ENCODE measurements around the gene LYZL6.
"Not testable (repeated sequence)": the region's sequence is repeated elsewhere in the genome, so short reads cannot be mapped to it uniquely, and the experiment has no call there.

Gene LYZL6

GRCh38 chr17:35947156-35947585, 3.7 kb upstream of the LYZL6 start:
- peak in 2 of 3 experiments; percentile 13 to 22 for DNase-seq (ENCODE audit: low read depth in 3 of 3)

DNA sequence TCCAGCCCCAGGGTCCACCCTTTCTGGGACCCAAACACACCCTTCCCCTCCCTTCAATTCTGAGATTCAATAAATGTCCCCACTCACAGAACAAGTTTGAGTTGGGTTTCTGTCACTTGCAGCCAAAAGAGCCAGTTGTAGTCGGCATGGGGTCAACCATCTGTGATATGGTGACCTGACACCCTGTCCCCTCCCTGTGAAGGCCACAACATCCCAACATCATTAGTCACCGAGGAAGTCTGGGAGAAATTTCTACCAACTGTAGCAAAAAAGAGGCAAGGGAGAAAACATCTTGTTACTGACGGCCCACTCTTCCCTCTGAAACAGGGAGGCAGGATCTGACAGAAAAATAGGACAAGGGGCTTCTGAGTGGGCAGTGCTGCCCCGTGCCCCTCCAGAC, 638 bp upstream of the LYZL6 start:
- DNase-seq (ENCODE audit: low read depth in 3 of 3), result no peak

DNA sequence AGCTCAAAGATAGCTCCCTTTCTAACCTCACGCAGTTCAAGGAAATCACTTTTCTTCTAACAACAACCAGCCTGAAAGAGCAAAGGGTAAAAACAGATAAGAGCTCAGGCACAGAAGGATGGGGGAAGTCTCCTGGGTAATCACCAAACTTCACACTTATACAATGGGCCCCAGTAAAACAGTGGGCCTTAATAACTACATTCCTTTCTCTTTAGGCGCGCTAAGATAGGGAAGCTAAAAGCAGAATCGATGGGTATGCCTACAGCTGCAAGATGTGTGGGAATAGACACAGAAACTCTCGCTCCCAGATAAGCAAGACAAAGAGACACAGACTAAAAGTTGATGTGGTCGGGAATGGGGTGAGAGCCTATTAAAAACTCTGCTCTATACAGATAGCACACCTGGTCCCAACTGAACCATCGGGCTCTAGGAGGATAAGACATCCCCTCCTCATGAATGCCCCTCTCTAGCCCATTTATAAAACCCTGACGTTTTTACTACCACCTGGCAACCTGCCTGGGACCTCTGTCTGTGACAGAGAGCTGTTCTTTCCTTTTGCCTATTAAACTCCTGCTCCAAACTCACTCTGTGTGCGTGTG, 826 bp downstream of the LYZL6 start:
- no peak for DNase-seq (ENCODE audit: low read depth in 3 of 3)

DNA sequence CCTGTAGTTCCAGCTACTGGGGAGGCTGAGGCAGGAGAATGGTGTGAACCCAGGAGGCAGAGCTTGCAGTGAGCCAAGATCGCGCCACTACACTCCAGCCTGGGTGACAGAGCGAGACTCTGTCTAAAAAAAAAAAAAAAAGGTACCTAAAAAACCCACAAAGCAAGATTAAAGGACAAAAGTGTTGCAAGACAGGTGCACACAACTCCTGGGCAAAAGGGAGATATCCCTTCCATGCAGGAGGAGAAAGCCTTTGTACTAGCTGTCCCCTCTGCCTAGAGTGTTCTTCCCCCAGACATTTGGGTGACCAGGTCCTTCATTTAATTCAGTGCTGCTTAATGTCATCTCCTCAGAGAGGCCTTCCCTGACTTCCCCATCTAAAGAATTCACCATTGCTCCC, 5.0 kb downstream of the LYZL6 start:
- DNase-seq (ENCODE audit: low read depth in 3 of 3), result not testable (repeated sequence)

GRCh38 chr17:35936063-35936462, 7.5 kb downstream of the LYZL6 start:
- no peak for DNase-seq (ENCODE audit: low read depth in 3 of 3)

DNA sequence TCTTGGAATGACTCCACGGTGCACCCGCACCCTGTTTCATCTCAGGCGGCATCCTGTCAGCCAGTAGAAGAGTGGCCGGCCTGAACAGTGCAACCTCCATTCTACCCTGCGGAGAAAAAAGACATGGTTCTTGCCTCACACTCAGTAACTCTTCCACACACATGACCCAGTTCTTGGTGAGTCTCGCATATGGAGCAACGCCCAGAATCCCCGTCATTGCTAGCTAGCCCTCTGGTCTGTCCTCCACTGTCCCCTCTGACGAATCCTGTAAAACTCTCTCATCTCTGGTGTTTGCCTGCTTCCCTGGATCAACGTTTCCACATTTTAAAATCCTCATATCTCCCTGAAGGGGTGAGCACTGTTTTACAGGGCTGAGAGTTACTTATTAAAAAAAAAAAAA, 8.8 kb downstream of the LYZL6 start:
- no peak for DNase-seq (ENCODE audit: low read depth in 3 of 3)

- DNase-seq (ENCODE audit: low read depth in 3 of 3), result no peak
Observed at GRCh38 chr17:35932586-35932985, 10.9 kb downstream of the LYZL6 start.

DNA sequence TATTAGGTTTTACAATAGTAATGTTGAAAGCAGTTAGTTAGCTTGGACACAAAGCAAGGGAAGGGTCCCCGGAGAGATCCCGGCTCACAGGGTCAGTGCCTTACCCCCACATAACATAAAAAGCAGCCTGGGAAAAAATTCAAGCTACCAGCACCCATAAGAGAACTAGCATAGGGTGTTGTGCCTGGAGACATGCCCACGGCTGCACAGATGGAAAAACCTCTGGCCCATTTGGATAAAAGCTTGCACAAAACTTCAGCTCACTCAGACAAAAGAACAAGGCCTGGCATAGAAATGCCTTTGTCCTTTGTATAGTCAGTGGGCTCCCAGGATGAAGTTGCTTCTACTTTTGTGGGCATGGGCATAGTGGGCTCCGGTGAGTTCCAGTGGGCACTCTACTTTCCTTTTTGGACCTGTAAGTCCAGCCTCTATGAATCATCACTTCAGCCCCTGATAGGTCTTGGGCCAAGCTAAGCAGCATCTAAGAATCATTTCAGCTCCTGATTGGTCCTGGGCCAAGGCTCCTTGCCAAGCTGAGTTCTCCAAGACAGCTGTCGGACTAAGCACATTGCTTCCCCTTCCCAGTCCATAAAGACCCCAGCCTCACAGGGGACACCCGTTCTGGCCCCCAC, 11.6 kb downstream of the LYZL6 start:
- no peak for DNase-seq (ENCODE audit: low read depth in 3 of 3)

- peak; percentile 48 to 65 (median 61) for DNase-seq (ENCODE audit: low read depth in 3 of 3)
Observed at GRCh38 chr17:35930211-35931065, 13.1 kb downstream of the LYZL6 start, which contains the start of gene RDM1. TSS of gene RDM1 (minus strand) at chr17:35930773. CDS start at chr17:35930727, 46 bp downstream.

DNA sequence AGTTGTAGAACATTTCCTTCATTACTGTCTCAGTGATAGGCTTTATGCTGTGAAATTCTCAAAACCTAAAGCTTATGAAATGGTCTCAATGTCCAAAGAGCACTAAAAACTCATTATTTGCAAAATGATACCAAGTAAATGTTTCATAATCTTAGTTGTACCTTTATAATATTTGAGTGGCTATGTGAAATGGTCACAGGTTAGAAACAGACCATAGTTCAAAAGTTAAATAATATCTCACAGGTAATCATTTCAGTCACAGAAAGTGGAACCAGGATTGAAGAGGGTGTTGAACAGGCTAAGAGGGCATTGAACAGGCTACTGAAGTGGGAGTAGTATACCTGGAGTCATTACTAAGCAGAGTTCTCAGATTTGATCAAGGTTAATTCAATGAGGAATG, 15.8 kb downstream of the LYZL6 start:
- DNase-seq (ENCODE audit: low read depth in 3 of 3), result no peak

- no peak for DNase-seq (ENCODE audit: low read depth in 3 of 3)
Observed at GRCh38 chr17:35923609-35924114, 19.9 kb downstream of the LYZL6 start.

- DNase-seq (ENCODE audit: low read depth in 3 of 3), result no peak
Observed at GRCh38 chr17:35920229-35920628, 23.3 kb downstream of the LYZL6 start.

DNA sequence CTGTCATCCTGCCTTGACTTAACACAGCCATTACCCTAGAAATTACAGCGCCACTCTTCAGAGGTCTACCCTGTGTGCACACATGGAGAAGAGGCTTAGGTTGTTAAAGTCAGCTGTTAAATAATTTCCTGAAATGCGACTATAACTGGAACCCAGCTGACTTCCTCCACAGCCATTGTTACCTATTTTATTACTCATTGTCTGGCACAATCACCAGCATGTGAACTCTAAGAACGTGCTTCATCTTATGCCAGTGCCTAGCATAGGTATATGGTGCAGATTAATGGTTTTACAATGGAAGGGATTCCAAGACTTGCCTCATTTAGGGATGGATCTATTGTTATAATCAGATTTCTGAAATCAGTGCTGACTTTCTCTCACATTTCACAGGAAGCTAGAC, 24.8 kb downstream of the LYZL6 start:
- no peak for DNase-seq (ENCODE audit: low read depth in 3 of 3)

DNA sequence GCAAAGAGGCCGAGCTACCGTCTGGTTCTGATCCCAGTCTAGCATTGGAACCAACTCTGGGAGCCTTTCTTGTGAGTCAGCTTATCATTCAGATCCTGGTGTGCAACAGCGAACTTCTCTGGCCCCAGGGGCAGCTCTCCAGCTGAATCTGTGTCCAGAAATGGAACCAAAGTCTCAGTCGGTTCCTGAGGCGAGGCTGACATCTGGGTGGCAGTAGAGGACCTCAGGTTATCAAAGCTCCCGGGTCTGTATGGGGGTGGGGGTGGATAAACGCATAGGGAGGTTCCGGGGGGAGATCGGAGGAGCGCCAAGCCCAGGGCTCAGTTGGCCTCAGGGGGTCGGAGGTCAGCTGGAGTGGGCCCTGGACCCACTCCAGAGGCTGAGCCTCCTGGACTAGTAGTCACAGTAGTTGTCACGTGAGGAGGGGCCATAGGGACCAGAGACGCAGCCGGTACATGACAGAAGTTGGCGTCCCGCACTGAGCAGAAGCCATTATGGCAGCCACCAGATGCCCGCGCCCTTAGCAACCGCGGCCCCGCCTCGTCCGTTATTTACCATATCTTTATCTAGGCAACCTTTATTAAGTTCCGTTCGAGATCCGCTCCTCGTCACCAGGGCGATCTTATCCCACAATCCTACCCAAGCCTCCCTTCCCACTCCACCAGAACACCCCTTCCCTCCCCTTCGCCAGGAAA, 25.8 kb downstream of the LYZL6 start:
- DNase-seq (ENCODE audit: low read depth in 3 of 3), result no peak

DNA sequence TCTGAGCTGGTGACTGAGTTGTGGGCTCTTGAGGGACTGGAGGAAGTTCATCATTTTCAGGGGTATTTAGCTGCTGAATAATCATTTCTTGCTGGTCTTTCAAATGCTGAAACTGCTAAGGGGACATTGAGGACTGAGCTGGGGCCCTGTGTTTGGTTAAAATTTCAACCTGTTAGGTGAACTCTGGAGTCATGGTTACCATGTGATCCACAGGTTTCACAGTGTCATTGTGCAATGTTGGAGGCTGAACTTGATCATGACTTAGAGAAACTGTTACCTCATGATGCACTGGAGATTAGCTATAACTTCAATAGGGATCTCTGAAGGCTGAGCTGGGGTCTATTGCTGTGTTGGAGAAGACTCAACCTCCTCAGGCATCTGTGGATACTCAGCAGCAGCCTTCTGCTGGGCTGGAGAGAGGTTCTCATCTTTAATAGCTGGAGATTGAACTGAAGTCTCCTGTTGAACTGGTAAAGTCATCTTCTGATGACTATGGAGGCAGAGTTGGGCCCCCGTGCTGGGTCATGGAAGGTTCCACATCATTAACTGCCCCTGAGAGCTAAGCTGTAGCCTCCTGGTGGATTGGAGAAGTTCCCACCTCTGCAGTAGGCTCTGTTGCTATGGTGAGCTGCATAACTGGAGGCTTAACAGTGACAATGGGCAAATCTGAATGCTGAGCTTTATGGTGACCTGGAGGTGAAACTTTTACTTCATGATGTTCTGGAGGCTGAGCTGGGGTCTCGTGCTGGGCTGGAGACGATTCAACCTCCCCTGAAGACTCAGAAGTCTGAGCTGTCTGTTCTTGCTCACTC, 28.2 kb downstream of the LYZL6 start:
- no peak for DNase-seq (ENCODE audit: low read depth in 3 of 3)

DNA sequence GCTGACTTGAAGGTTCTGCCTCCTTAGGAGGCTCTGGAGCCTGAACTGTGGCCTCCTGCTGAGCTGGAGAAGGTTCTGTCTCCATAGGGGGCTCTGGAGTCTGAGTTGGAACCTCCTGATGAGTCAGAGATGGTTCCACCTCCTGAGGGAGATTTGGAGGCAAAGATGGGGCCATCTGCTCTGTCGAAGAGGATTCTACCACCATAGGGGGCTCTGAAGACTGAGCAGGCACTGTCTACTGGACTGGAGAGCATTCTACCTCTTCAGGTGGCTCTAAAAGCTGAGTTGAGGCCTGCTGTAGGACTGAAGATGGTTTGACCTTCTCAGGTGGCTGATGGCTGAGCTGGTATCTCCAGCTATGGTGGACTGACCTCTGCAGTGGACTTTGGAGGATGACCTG, 29.2 kb downstream of the LYZL6 start:
- DNase-seq (ENCODE audit: low read depth in 3 of 3), result no peak

DNA sequence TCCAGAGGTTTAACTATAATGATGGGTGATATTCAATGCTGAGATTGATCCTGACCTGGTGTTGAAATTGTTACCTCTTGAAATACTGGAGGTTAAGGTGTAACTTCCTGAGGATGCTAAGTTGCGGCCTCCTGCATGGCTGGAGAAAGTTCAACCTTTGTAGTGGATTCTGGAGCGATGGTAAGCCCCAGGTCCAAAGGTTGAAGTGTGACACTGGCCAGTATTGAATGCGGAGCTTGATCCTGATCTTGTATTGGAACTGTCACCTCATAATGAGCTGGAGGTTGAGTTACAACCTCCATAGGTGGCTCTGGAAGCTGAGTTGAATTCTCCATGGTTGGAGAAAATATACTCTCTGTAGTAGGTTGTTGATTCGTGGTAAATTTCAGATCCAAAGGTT, 29.9 kb downstream of the LYZL6 start:
- no peak for DNase-seq (ENCODE audit: low read depth in 3 of 3)

- no peak for DNase-seq (ENCODE audit: low read depth in 3 of 3)
Observed at GRCh38 chr17:35912942-35913341, 30.6 kb downstream of the LYZL6 start.

DNA sequence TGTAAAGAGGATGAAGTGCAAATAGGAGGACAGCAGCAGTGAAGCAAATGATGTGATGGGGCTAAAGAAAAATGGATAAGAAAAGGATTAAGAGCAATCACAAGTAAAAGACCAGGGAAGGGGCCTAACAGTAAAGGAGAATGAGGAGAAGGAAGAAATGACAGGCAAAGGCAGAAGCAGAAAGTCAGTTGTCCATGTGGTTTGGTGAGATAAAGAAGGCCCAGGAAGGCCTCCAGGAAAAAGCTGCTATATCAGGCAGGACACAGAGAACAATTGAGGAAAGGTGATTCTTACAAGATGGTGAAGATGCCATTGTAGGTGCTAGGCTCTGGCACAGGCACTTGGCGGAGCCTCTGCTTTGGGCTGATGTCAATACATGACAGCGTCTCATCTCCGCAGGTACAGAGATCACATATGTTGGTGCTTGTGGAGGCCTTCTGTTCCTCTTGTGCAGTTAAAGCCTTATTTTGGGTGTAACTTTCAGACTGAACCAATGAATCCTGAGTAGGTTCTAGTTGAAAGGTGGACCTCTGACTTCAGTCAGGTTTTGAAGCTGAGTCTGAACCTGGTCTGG, 31.1 kb downstream of the LYZL6 start:
- DNase-seq (ENCODE audit: low read depth in 3 of 3), result no peak

- no peak for DNase-seq (ENCODE audit: low read depth in 3 of 3)
Observed at GRCh38 chr17:35909408-35909807, 34.1 kb downstream of the LYZL6 start.

DNA sequence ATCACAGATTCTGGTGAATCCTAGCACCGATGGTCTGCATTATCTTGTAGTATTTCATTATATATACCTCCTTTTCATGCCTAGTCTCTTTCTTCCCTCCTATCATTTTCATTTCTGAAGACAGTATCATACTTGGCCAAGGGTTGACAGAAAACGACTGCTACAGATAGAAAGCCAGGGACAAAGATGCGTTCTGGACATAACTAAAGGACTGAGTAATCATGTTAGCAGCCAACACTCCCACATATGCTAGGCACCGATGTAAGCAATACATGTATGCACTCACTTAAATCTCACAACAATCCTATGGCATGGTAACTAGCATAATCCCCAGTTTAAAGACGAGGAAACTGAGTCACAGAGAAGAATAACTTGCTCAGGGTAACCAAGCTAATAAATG, 35.8 kb downstream of the LYZL6 start:
- no peak for DNase-seq (ENCODE audit: low read depth in 3 of 3)
